Ecto neural progenitor cell (in vitro differentiated cells): Measurements from ENCODE around the gene SLC44A4.
"Not testable (repeated sequence)": the region's sequence is repeated elsewhere in the genome, so short reads cannot be mapped to it uniquely, and the experiment has no call there.

Experiments used
- DNase-seq: peaks from one replicate; pipeline ENCODE4 v3.0.0-alpha.2; 2018; ENCODE audit warnings: low spot score

The SLC44A4 gene

GRCh38 chr6:31878726-31879125 lies at the start of gene SLC44A4:
SLC44A4 (minus strand) TSS chr6:31878997; CDS start chr6:31878980, 17 bp downstream.
- DNase-seq: no peak

GRCh38 chr6:31928672-31928939 lies 49.8 kb upstream of the SLC44A4 start:
- DNase-seq: no peak

GRCh38 chr6:31927863-31928671 lies 49.3 kb upstream of the SLC44A4 start:
- DNase-seq: no peak

GRCh38 chr6:31927242-31927862 lies 48.6 kb upstream of the SLC44A4 start, which contains the start of gene C2:
C2 (plus strand) TSS chr6:31927717; CDS start chr6:31927753, 36 bp downstream.
- no peak for DNase-seq

GRCh38 chr6:31922942-31923341 lies 44.1 kb upstream of the SLC44A4 start:
- no peak for DNase-seq

GRCh38 chr6:31920811-31921210 lies 42.0 kb upstream of the SLC44A4 start:
- no peak for DNase-seq

- no peak for DNase-seq
Observed at GRCh38 chr6:31919624-31920303, 41.0 kb upstream of the SLC44A4 start.

GRCh38 chr6:31918069-31918720 lies 39.4 kb upstream of the SLC44A4 start:
- DNase-seq: no peak

- no peak for DNase-seq
Observed at GRCh38 chr6:31915756-31916155, 37.0 kb upstream of the SLC44A4 start.

GRCh38 chr6:31915351-31915750 lies 36.6 kb upstream of the SLC44A4 start:
- no peak for DNase-seq

- no peak for DNase-seq
Observed at GRCh38 chr6:31911826-31912585, 33.2 kb upstream of the SLC44A4 start.

GRCh38 chr6:31909298-31909697 lies 30.5 kb upstream of the SLC44A4 start:
- not testable (repeated sequence) for DNase-seq

- DNase-seq: no peak
Observed at GRCh38 chr6:31908791-31909190, 30.0 kb upstream of the SLC44A4 start.

GRCh38 chr6:31908255-31908654 lies 29.5 kb upstream of the SLC44A4 start:
- DNase-seq: not testable (repeated sequence)

- no peak for DNase-seq
Observed at GRCh38 chr6:31907158-31907813, 28.5 kb upstream of the SLC44A4 start.

GRCh38 chr6:31906727-31907126 lies 27.9 kb upstream of the SLC44A4 start:
- not testable (repeated sequence) for DNase-seq

GRCh38 chr6:31906122-31906521 lies 27.3 kb upstream of the SLC44A4 start:
- peak; percentile 53 for DNase-seq

GRCh38 chr6:31905041-31905440 lies 26.2 kb upstream of the SLC44A4 start:
- no peak for DNase-seq

GRCh38 chr6:31903957-31904356 lies 25.2 kb upstream of the SLC44A4 start:
- DNase-seq: no peak

GRCh38 chr6:31901953-31902643 lies 23.3 kb upstream of the SLC44A4 start, which contains the start of gene ZBTB12:
ZBTB12 (minus strand) TSS chr6:31902086; CDS start chr6:31901305, 781 bp downstream.
- peak; percentile 97 for DNase-seq
